Bronchial smooth muscle cell (primary cell): ENCODE data around the gene RNF43. TPM values are rescaled to one million over a fixed set of nuclear protein-coding genes. Genes with fewer than 3 reads are reported as not detected.

Source experiments
- total RNA-seq: library from RNA; depleted of rRNA; stranded (reverse); fragments of >200 nt; gene quantifications from 2 replicates; pipeline ENCODE4 v1.2.1, GENCODE V29; 2014

The RNF43 gene
- under 0.01 TPM in 1 of 2 replicates, not detected in the other for total RNA-seq

DNA sequence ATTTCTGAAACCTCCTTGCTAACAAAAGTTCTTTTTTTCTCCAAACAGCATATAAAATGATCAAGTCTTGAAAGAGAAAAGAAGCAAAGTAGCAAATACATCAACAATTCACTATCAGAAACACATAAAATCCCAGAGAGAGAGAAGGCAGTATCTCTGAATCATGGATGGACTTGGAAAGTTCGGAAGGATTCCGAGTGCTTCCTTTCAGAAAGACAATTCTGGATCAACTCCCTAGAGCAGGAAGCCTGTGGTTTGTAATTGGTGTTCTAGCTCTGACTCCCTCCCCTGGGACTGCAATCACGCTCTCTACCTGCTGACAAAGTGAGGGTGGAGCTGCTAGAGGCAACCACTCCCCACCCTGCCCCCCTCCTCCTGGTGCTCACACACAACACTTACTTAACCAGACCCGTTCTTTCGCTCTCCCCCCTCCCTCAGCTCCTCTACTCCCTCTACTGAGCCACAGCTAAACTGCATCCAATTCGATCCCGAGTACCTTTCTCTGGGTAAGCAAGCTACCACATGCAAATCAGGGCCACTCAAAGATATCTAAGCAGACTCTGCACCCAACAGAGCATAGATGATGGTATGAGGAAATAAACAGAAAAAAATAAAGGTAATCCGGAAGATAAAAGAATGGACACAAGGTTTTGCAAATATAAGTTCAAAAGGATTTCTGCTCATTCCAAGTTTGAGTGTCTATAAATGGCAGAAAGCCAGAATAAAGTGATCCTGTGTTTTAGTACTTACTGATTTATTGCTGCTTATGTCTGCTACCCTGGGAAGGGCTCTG lies at the start of gene RNF43:
Gene RNF43, minus strand, starts transcription at position 235 of the 793 bp plus-strand sequence. CDS start 1,957 bp downstream, outside the sequence.

Other genes with a start within 250 kb of the RNF43 start
- not detected in 2 replicates for gene EPX, start 224.8 kb downstream of the RNF43 start, total RNA-seq
- 13.9 and 16.3 TPM in 2 replicates for gene MKS1, start 198.3 kb downstream of the RNF43 start, total RNA-seq
- not detected in 2 replicates for gene LPO, start 178.9 kb downstream of the RNF43 start, total RNA-seq
- 0.09 and 0.47 TPM in 2 replicates for gene MPO, start 136.6 kb downstream of the RNF43 start, total RNA-seq
- gene TSPOAP1, start 88.7 kb downstream of the RNF43 start, total RNA-seq, result 0.26 and 1.1 TPM in 2 replicates
- 42.9 and 50.0 TPM in 2 replicates for gene SUPT4H1, start 65.3 kb downstream of the RNF43 start, total RNA-seq
- not detected in 2 replicates for gene HSF5, start 70.9 kb upstream of the RNF43 start, total RNA-seq
- 30.0 and 44.4 TPM in 2 replicates for gene MTMR4, start 97.1 kb upstream of the RNF43 start, total RNA-seq